ENCODE data around the gene TMEM187. TPM values are rescaled to one million over a fixed set of nuclear protein-coding genes. Genes with fewer than 3 reads are reported as not detected.

Gene TMEM187
- total RNA-seq, 1 donor from 2014 or later, result 18.3 TPM

DNA sequence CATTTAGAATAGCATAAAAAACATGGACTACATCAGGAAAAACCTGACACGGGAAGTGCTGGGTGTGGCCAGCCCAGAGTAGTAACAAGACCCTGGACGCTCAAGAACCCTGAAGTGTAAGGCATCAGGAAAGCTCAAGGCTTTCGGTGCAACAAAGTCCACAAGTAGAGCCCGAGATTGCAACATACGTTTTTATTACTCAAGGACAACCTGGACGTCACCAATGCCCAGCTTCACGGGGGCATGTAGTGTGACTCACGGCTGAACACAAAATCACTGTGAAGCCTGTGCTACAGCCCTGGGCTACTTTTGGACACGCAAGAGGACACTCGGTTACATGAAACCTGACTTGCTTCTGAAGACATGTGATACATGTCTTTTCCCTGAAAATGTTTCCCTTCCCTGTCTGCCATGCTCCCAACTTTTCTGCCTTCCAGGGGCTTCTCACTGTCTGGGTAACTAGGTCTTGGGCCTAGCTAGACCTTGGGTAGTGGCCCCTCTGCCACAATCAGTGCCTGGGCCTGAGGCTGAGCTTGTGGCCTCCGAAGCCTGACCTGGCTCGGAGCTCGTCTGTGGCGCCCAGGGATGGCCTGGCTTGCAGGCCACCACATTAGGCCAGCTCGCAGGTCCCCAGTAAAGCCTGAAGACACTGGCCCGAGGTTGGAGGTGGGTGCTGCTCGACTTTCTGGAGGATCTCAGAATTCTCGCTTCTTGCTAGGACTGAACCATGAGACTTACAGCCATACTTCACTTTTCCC is 38.0 kb downstream of the TMEM187 start:
- TF ChIP-seq, protein P1, sequence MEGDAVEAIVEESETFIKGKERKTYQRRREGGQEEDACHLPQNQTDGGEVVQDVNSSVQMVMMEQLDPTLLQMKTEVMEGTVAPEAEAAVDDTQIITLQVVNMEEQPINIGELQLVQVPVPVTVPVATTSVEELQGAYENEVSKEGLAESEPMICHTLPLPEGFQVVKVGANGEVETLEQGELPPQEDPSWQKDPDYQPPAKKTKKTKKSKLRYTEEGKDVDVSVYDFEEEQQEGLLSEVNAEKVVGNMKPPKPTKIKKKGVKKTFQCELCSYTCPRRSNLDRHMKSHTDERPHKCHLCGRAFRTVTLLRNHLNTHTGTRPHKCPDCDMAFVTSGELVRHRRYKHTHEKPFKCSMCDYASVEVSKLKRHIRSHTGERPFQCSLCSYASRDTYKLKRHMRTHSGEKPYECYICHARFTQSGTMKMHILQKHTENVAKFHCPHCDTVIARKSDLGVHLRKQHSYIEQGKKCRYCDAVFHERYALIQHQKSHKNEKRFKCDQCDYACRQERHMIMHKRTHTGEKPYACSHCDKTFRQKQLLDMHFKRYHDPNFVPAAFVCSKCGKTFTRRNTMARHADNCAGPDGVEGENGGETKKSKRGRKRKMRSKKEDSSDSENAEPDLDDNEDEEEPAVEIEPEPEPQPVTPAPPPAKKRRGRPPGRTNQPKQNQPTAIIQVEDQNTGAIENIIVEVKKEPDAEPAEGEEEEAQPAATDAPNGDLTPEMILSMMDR (IDR thresholded peaks at IDR 0.05), result no peak
- Mint-ChIP-seq H3K36me3 (ENCODE audit: low read depth) (peaks cover 8% of the 10 kb centered on the region), H3K27me3 (ENCODE audit: low read depth) (no peaks in the 10 kb centered on the region), H3K9me3 (ENCODE audit: low read depth) (no peaks in the 10 kb centered on the region), H3K27ac (ENCODE audit: unreplicated experiment) (no peak overlapping the region), H3K4me3 (ENCODE audit: unreplicated experiment) (no peak overlapping the region), H3K4me1 (ENCODE audit: low read depth) (peaks cover 3% of the 10 kb centered on the region)
- no peak for DNase-seq (ENCODE audit: low spot score)

DNA sequence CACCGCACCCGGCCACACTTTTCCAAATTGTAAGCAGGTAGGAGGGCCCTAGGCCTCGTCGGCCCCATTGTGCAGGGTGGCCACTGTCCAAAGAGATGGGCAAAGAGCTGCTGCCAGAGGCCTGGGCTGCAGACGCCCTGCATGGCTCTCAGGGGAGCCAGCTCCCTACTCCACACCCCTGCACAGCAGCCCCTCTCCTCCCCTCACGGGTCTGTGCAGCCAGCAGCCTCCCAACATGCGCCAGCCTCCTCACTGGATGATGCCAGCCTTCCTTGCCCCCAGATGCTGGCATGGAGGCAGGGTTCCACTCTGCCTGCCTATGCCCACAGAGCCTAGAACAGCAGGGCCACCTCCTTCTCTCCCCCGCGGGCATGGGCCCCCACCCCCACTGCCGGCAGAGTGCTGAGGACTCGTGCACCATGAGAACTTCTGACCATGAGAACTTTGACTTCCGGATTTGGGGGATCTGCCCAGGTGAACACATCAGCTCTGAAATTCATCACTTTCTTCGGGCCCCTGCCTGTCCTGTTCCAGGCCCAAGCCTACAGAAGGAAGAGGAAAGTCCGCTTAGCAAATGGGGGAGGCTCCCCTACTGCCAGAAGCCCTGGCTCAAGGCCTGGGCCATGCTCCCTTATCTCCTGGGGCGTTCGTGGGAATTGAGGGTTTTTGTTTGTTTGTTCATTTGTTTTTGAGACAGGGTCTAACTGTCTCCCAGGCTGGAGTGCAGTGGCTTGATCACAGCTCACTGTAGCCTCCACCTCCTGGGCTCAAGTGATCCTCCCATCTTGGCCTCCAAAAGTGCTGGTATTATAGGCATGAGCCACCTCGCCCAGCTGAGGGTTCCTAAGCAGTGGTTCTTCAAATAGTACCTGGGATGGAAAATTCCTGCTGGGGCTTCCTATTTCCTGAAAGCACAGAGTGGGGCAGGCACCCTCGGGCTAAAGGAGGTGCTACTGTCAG is 39.1 kb downstream of the TMEM187 start:
- no peak for DNase-seq (ENCODE audit: low spot score)

DNA sequence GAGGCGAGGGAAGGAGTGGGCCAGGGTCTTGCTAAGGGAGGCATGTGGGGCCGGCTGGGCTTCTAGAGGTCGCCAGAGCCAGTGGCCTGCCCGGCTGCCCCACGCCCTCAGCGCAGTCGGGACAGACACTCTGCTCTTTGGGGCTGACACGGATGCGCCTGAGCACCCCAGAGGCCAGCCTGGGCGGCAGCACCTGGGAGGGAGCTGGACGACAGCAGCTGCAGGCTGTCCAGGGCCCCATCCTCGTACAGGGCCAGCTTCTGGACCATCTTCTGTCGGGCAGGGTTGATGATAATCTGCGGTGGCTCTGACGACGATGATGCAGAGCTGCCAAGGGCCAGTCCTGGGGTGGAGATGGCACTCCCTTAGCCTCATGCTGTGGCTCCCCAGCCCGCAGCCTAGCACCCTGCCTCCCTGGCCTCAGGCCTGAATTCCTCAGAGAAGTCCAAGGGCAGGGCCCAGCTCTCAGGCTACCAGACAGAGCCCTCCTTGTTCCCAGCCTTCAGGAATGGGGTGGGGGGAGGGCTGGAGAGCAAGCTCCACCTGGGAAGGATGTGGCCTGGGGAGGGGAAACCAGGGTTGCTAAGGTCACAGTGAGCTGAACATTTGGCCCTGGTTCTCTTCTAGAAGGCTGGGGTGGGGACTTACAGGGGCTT is 39.9 kb downstream of the TMEM187 start:
- peaks cover 10% of the 10 kb centered on the region for H3K36me3 Mint-ChIP-seq (ENCODE audit: low read depth)
- no peak overlapping the region for H3K4me3 Mint-ChIP-seq (ENCODE audit: unreplicated experiment)
- TF ChIP-seq, protein P1 (IDR thresholded peaks at IDR 0.05), result no peak
- H3K4me1 Mint-ChIP-seq (ENCODE audit: low read depth), result peaks cover 3% of the 10 kb centered on the region
- H3K9me3 Mint-ChIP-seq (ENCODE audit: low read depth), result no peaks in the 10 kb centered on the region
- H3K27ac Mint-ChIP-seq (ENCODE audit: unreplicated experiment), result no peak overlapping the region
- H3K27me3 Mint-ChIP-seq (ENCODE audit: low read depth), result no peaks in the 10 kb centered on the region
- DNase-seq (ENCODE audit: low spot score), result no peak

More for the DNA sequence above, 39.1 kb downstream of the TMEM187 start:
- H3K9me3 Mint-ChIP-seq (ENCODE audit: low read depth), result no peaks in the 10 kb centered on the region
- TF ChIP-seq, protein P1 (IDR thresholded peaks at IDR 0.05), result no peak
- peaks cover 3% of the 10 kb centered on the region for H3K4me1 Mint-ChIP-seq (ENCODE audit: low read depth)
- H3K27ac Mint-ChIP-seq (ENCODE audit: unreplicated experiment), result no peak overlapping the region
- no peak overlapping the region for H3K4me3 Mint-ChIP-seq (ENCODE audit: unreplicated experiment)
- H3K27me3 Mint-ChIP-seq (ENCODE audit: low read depth), result no peaks in the 10 kb centered on the region
- H3K36me3 Mint-ChIP-seq (ENCODE audit: low read depth), result peaks cover 10% of the 10 kb centered on the region

DNA sequence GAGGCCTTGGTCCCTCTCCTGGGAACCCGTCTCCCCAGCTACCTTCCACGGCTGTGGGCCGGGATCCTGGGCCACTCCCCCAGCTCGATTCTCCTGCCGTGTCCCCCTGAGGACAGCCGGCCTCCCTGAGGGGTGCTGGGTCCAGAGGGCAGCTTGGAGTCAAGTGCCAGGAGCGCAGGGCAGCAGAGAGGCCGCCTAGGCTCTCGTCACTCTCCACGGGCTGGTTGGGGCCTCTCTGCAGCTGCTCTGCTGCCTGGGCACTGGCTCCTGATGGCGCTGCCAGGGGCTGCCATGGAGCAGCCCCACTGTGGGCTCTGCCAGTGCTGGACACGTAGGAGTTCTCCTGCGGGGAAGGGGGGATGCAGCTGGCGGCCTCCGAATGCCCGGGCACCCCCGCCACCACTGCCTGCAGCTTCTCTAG is 40.5 kb downstream of the TMEM187 start:
- H3K36me3 Mint-ChIP-seq (ENCODE audit: low read depth), result peaks cover 8% of the 10 kb centered on the region
- no peak for DNase-seq (ENCODE audit: low spot score)
- H3K27ac Mint-ChIP-seq (ENCODE audit: unreplicated experiment), result no peak overlapping the region
- no peak overlapping the region for H3K4me3 Mint-ChIP-seq (ENCODE audit: unreplicated experiment)
- H3K4me1 Mint-ChIP-seq (ENCODE audit: low read depth), result peaks cover 3% of the 10 kb centered on the region
- no peaks in the 10 kb centered on the region for H3K27me3 Mint-ChIP-seq (ENCODE audit: low read depth)
- TF ChIP-seq, protein P1 (IDR thresholded peaks at IDR 0.05), result no peak
- H3K9me3 Mint-ChIP-seq (ENCODE audit: low read depth), result no peaks in the 10 kb centered on the region

Data from chondrocyte (in vitro differentiated cells).